ENCODE measurements around the gene SMIM26. TPM values are rescaled to one million over a fixed set of nuclear protein-coding genes. Genes with fewer than 3 reads are reported as not detected.

Gene SMIM26
- total RNA-seq, 6 donors from 2014 or later, result 12.5 to 81.3 (median 63.7) TPM

DNA sequence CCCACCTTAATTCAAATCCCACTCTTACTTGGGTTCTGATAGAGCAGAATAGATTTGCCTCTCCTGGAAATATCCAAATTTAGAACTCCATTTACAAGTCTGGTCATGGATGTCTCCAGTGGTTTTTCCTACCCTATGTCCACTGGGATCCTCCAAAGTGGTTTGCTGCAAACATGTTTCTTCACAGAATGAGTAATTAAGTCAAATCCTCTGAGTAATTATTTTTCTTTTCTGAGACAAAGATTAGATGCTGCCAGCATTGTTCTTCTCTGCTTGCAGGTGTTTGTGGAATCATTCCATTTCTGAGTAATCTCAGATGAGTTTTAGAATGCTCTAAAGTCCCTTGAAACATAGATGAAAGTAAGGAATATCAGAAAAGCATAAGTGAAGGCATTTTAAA is 42.5 kb downstream of the SMIM26 start:
- ATAC-seq (ENCODE audit: low FRiP score in 2 of 2), result no peak
- Histone ChIP-seq H3K4me3 (no peak overlapping the region), H3K27ac (no peak overlapping the region), H3K4me1 (no peaks in the 10 kb centered on the region), H3K9me3 (no peaks in the 10 kb centered on the region), H3K27me3 (no peaks in the 10 kb centered on the region), H3K36me3 (peaks cover 0 to 3% (median 2%) of the 10 kb centered on the region in 4 donors)
- no peak for DNase-seq
- no peak for TF ChIP-seq POLR2A (IDR thresholded peaks at IDR 0.05)
- TF ChIP-seq, protein P1, sequence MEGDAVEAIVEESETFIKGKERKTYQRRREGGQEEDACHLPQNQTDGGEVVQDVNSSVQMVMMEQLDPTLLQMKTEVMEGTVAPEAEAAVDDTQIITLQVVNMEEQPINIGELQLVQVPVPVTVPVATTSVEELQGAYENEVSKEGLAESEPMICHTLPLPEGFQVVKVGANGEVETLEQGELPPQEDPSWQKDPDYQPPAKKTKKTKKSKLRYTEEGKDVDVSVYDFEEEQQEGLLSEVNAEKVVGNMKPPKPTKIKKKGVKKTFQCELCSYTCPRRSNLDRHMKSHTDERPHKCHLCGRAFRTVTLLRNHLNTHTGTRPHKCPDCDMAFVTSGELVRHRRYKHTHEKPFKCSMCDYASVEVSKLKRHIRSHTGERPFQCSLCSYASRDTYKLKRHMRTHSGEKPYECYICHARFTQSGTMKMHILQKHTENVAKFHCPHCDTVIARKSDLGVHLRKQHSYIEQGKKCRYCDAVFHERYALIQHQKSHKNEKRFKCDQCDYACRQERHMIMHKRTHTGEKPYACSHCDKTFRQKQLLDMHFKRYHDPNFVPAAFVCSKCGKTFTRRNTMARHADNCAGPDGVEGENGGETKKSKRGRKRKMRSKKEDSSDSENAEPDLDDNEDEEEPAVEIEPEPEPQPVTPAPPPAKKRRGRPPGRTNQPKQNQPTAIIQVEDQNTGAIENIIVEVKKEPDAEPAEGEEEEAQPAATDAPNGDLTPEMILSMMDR (IDR thresholded peaks at IDR 0.05), result no peak
- TF ChIP-seq POLR2AphosphoS5 (IDR thresholded peaks at IDR 0.05), result no peak
- TF ChIP-seq EP300 (IDR thresholded peaks at IDR 0.05), result no peak

DNA sequence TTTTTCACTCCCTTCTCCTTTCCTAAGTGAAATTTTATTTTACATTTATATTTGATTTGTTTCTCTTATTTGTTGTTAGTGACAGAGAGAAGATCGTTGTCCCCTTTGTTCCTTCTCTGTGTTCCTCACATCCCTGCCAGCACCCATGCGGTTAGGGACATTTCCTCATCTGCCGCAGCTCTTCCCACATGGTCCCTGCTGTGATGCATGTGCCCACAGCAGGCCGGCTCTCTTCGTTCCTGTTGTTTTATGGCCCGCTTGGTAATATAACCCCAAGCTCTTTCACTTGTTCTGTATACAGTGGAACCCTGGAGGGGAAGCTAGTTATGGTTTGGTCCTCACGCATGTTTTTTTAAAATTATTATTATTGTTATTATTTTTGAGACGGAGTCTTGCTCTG is 44.3 kb downstream of the SMIM26 start:
- TF ChIP-seq, protein P1 (IDR thresholded peaks at IDR 0.05), result no peak
- no peak for TF ChIP-seq EP300 (IDR thresholded peaks at IDR 0.05)
- TF ChIP-seq POLR2AphosphoS5 (IDR thresholded peaks at IDR 0.05), result no peak
- no peak for TF ChIP-seq POLR2A (IDR thresholded peaks at IDR 0.05)
- Histone ChIP-seq H3K9me3 (no peaks in the 10 kb centered on the region), H3K4me1 (peaks cover 0 to 9% (median 0%) of the 10 kb centered on the region in 4 donors), H3K27me3 (no peaks in the 10 kb centered on the region), H3K36me3 (peaks cover 0 to 3% (median 2%) of the 10 kb centered on the region in 4 donors), H3K4me3 (no peak overlapping the region), H3K27ac (no peak overlapping the region)
- DNase-seq (no peak), ATAC-seq (ENCODE audit: low FRiP score in 2 of 2) (no peak)
- 76 to 80% methylated on average over 8 of the region's 8 CpGs for WGBS, 2 donors

DNA sequence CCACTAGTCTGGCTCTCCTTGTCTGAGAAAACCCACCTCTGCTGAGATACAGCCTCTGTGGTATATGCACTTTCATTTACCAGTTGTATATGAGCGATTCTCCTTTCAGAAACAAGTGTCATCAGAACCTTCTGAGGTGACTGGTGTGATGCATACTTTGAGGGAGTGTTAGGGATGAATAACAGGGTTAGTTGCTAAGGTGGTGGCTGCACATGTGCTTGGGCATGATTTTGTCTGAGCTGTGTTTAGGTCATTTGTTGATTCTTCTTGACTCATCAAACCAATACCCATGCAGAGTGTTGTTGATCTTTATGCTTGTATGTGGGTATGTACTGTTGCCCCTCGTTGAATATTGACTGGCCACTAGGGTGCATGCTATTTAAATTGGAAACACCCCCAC is 46.3 kb downstream of the SMIM26 start:
- TF ChIP-seq, protein P1 (IDR thresholded peaks at IDR 0.05), result no peak
- no peak for TF ChIP-seq POLR2AphosphoS5 (IDR thresholded peaks at IDR 0.05)
- TF ChIP-seq POLR2A (IDR thresholded peaks at IDR 0.05), result no peak
- TF ChIP-seq EP300 (IDR thresholded peaks at IDR 0.05), result no peak
- Histone ChIP-seq H3K4me1 (peaks cover 0 to 9% (median 0%) of the 10 kb centered on the region in 4 donors), H3K4me3 (no peak overlapping the region), H3K9me3 (no peaks in the 10 kb centered on the region), H3K36me3 (peaks cover 0 to 3% (median 2%) of the 10 kb centered on the region in 4 donors), H3K27ac (no peak overlapping the region), H3K27me3 (no peaks in the 10 kb centered on the region)
- DNase-seq, result no peak
- no peak for ATAC-seq (ENCODE audit: low FRiP score in 2 of 2)
- WGBS, 2 donors, result 79 to 82% methylated on average over 2 of the region's 2 CpGs

DNA sequence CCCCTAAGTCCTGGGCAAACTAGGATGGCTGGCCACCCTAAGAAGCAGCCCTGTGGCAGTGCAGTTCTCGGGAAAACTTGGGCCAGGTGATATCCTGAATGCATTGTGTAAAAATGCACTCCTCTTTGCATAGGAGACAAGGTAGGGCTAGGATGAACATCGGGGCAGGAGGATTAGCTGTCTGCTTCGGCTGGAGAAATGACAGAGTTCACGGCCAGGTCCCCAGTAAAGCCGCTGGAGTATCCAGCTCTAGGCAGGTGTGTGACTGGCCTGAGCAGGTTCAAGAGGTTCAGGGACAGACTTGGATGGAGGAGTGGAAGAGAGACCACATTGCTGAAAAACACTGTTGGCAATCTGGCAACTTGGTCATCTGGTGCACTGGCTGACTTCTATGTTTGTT is 47.0 kb downstream of the SMIM26 start:
- TF ChIP-seq, protein P1 (IDR thresholded peaks at IDR 0.05), result no peak
- TF ChIP-seq POLR2AphosphoS5 (IDR thresholded peaks at IDR 0.05) (no peak), EP300 (IDR thresholded peaks at IDR 0.05) (no peak), POLR2A (IDR thresholded peaks at IDR 0.05) (no peak)

DNA sequence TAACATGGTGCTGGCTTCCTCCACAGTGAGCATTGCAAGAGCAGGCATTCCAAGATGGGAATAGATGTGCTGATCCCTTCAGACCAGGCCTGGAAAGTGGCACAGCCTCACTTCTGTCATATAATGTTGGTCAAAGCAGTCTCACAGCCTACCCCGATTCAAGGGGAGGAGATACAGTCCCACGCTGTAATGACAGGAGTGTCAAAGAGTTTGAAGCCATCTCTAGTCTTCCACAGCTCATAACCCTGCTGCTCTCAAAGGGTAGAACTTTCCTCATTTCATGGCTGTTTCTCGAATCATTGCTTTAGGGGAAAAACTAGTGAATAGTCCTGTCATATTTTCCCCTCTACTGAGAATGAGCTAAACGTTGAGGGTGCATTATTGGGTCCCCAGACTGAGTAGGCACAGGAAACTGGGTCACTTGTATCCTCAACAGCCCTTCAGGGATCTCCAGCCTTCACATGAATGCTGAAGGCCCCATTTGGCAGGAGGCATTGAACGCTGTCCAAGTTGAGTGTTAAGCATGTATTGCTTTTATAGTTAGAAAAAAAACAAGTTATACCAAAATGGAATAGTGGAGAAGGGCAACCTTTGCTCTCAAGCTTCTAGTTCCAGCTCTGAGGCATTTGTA is 47.9 kb downstream of the SMIM26 start:
- Histone ChIP-seq H3K9me3 (no peaks in the 10 kb centered on the region), H3K36me3 (no peaks in the 10 kb centered on the region), H3K27ac (no peak overlapping the region), H3K4me1 (peaks cover 0 to 9% (median 0%) of the 10 kb centered on the region in 4 donors), H3K27me3 (no peaks in the 10 kb centered on the region), H3K4me3 (no peak overlapping the region)
- DNase-seq, result peak in 1 of 2 donors; percentile 29
- ATAC-seq (ENCODE audit: low FRiP score in 2 of 2), result peak in 1 of 2 donors; percentile 57
- 35 to 59% methylated on average over 5 of the region's 5 CpGs for WGBS, 2 donors
- no peak for TF ChIP-seq POLR2AphosphoS5 (IDR thresholded peaks at IDR 0.05)
- no peak for TF ChIP-seq POLR2A (IDR thresholded peaks at IDR 0.05)
- no peak for TF ChIP-seq EP300 (IDR thresholded peaks at IDR 0.05)
- TF ChIP-seq, protein P1 (IDR thresholded peaks at IDR 0.05), result no peak

More for the DNA sequence above, 47.0 kb downstream of the SMIM26 start:
- Histone ChIP-seq H3K4me3 (no peak overlapping the region), H3K27me3 (no peaks in the 10 kb centered on the region), H3K36me3 (peaks cover 0 to 3% (median under 1%) of the 10 kb centered on the region in 4 donors), H3K4me1 (peaks cover 0 to 9% (median 0%) of the 10 kb centered on the region in 4 donors), H3K27ac (no peak overlapping the region), H3K9me3 (no peaks in the 10 kb centered on the region)
- no peak for DNase-seq
- peak in 1 of 2 donors; percentile 46 for ATAC-seq (ENCODE audit: low FRiP score in 2 of 2)
- WGBS, 2 donors, result 96 to 97% methylated on average over 5 of the region's 5 CpGs

Data from upper lobe of left lung (tissue), 6 donors.